Measurements from ENCODE around the gene FSIP1. TPM values are rescaled to one million over a fixed set of nuclear protein-coding genes. Genes with fewer than 3 reads are reported as not detected.
A peak's percentile ranks its signal among the peaks of the same experiment; 100 is the strongest.

The FSIP1 gene
- total RNA-seq, 4 donors from 2014 or later = 0.20 to 1.5 (median 0.42) TPM

DNA sequence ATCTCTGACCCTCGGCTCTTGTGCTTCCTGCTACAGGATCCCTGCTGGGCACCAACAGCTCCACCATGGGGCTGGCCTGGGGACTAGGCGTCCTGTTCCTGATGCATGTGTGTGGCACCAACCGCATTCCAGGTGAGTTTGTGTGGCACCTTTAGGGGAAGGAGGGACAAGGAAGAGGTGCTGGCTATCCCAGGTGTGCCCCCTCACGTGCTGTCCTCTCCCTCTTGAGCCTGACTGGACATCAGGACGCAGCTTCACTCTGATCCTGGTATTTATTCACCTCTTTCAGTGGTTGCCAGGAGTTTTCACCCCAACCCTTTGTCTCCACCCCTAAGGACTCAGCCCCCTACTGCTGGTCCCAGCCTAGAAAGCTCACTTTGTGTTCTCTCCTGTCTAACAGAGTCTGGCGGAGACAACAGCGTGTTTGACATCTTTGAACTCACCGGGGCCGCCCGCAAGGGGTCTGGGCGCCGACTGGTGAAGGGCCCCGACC, 200.8 kb downstream of the FSIP1 start:
- Histone ChIP-seq H3K9me3 (no peaks in the 10 kb centered on the region), H3K4me3 (peak overlapping the region; percentile 61 to 78 (median 66)), H3K27ac (peak overlapping the region; percentile 90 to 95 (median 91)), H3K36me3 (peaks cover 0 to 50% (median 10%) of the 10 kb centered on the region in 3 donors), H3K4me1 (peaks cover 0 to 65% (median 24%) of the 10 kb centered on the region in 4 donors), H3K27me3 (no peaks in the 10 kb centered on the region)
- DNase-seq (ENCODE audit: low spot score in 2 of 2) = peak; percentile 48 to 56
- 15 to 37% methylated on average over 13 of the region's 13 CpGs for WGBS, 2 donors
- TF ChIP-seq, protein P1, sequence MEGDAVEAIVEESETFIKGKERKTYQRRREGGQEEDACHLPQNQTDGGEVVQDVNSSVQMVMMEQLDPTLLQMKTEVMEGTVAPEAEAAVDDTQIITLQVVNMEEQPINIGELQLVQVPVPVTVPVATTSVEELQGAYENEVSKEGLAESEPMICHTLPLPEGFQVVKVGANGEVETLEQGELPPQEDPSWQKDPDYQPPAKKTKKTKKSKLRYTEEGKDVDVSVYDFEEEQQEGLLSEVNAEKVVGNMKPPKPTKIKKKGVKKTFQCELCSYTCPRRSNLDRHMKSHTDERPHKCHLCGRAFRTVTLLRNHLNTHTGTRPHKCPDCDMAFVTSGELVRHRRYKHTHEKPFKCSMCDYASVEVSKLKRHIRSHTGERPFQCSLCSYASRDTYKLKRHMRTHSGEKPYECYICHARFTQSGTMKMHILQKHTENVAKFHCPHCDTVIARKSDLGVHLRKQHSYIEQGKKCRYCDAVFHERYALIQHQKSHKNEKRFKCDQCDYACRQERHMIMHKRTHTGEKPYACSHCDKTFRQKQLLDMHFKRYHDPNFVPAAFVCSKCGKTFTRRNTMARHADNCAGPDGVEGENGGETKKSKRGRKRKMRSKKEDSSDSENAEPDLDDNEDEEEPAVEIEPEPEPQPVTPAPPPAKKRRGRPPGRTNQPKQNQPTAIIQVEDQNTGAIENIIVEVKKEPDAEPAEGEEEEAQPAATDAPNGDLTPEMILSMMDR (IDR thresholded peaks at IDR 0.05) = peak in 4 of 5 experiments; percentile 18 to 46 (median 36)
- no peak for TF ChIP-seq POLR2A (IDR thresholded peaks at IDR 0.05)

DNA sequence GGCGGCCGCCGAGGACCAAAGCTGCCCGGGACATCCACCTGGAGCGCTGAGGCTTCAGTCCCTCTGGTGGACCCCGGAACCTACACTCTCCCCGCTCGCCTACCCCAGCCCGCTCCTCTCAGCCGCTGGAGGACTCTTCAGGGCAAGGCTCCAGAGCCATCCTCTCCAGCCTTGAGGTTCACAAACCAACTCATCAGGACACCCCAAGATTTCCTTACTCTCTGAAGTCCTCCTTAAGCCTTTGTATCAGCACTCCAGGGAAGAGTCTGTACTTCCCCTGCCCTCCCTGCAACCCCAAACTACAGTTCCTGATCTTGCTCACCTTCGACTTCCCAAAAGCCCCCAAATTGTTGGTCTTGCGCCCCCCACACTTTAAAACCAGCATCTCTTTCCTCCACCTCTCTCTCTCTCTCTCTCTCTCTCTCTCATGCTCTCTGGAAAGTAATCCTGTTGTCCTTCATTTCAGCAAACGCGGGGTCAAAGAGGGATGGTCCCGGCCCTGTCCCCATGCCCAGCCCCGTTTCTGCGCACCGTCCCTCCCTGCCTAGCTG, 201.3 kb downstream of the FSIP1 start:
- Histone ChIP-seq H3K27me3 (no peaks in the 10 kb centered on the region), H3K4me3 (peak overlapping the region; percentile 61 to 78 (median 66)), H3K4me1 (peaks cover 0 to 60% (median 21%) of the 10 kb centered on the region in 4 donors), H3K27ac (peak overlapping the region; percentile 90 to 95 (median 91)), H3K36me3 (peaks cover 0 to 44% (median 8%) of the 10 kb centered on the region in 3 donors), H3K9me3 (no peaks in the 10 kb centered on the region)
- WGBS, 2 donors = 5 to 9% methylated on average over 17 to 18 of the region's 18 CpGs
- no peak for DNase-seq (ENCODE audit: low spot score in 2 of 2)
- TF ChIP-seq, protein P1 (IDR thresholded peaks at IDR 0.05) = no peak
- TF ChIP-seq EP300 (IDR thresholded peaks at IDR 0.05) (no peak), POLR2A (IDR thresholded peaks at IDR 0.05) (no peak)

DNA sequence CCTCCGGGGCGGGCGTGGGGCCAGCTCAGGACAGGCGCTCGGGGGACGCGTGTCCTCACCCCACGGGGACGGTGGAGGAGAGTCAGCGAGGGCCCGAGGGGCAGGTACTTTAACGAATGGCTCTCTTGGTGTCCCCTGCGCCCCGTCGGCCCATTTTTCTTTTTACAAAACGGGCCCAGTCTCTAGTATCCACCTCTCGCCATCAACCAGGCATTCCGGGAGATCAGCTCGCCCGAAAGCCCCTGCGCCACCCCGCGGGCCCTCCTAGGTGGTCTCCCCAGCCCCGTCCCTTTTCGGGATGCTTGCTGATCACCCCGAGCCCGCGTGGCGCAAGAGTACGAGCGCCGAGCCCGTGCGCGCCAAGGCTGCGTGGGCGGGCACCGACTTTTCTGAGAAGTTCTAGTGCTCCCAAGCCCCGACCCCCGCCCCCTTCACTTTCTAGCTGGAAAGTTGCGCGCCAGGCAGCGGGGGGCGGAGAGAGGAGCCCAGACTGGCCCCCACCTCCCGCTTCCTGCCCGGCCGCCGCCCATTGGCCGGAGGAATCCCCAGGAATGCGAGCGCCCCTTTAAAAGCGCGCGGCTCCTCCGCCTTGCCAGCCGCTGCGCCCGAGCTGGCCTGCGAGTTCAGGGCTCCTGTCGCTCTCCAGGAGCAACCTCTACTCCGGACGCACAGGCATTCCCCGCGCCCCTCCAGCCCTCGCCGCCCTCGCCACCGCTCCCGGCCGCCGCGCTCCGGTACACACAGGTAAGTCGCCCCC, 202.0 kb downstream of the FSIP1 start, which contains the start of gene THBS1:
Gene THBS1, plus strand, starts transcription at position 595 of the 757 bp plus-strand sequence. CDS start 779 bp downstream, outside the sequence.
- no peaks in the 10 kb centered on the region for H3K27me3 ChIP-seq
- H3K27ac ChIP-seq = peak within 1 kb of the TSS; percentile 90 to 95 (median 91)
- H3K9me3 ChIP-seq = no peaks in the 10 kb centered on the region
- 0 to 2% methylated on average over 38 to 42 of the region's 74 CpGs for WGBS, 2 donors
- peak within 1 kb of the TSS; percentile 61 to 78 (median 66) for H3K4me3 ChIP-seq
- peaks cover 0 to 54% (median 17%) of the 10 kb centered on the region in 4 donors for H3K4me1 ChIP-seq
- DNase-seq (ENCODE audit: low spot score in 2 of 2) = peak; percentile 81 to 86
- H3K36me3 ChIP-seq = peaks cover 0 to 38% (median 2%) of the 10 kb centered on the region in 3 donors
- TF ChIP-seq, protein P1 (IDR thresholded peaks at IDR 0.05) = peak in 3 of 5 experiments; percentile 13 to 52 (median 52)
- peak; percentile 91 to 96 for TF ChIP-seq POLR2A (IDR thresholded peaks at IDR 0.05)
- TF ChIP-seq EP300 (IDR thresholded peaks at IDR 0.05) = peak; percentile 46 to 98

DNA sequence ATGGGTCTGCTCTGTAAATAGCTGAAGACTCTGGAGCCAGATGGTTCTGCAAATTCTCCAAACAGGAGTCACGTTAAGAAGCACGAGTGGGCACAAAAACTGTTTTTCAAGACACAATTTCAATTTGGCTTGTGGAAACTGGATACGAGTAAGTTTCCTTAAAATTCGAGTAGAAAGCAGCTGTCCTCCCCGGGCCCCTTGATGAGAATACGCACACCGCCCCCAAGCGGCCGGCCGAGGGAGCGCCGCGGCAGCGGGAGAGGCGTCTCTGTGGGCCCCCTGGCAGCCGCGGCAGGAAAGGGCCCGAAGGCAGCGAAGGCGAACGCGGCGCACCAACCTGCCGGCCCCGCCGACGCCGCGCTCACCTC, 202.5 kb downstream of the FSIP1 start:
- Histone ChIP-seq H3K36me3 (peaks cover 0 to 32% (median 0%) of the 10 kb centered on the region in 3 donors), H3K27me3 (no peaks in the 10 kb centered on the region), H3K4me3 (peak overlapping the region; percentile 61 to 78 (median 66)), H3K4me1 (peaks cover 0 to 48% (median 14%) of the 10 kb centered on the region in 4 donors), H3K27ac (peak overlapping the region; percentile 90 to 95 (median 91)), H3K9me3 (no peaks in the 10 kb centered on the region)
- 0% methylated on average over 17 to 25 of the region's 29 CpGs for WGBS, 2 donors
- TF ChIP-seq POLR2A (IDR thresholded peaks at IDR 0.05) (no peak), EP300 (IDR thresholded peaks at IDR 0.05) (peak; percentile 8 to 60)
- TF ChIP-seq, protein P1 (IDR thresholded peaks at IDR 0.05) = peak; percentile 95 to 99 (median 99)
- peak; percentile 98 to 99 for DNase-seq (ENCODE audit: low spot score in 2 of 2)

Data from tibial nerve (tissue), 4 donors.